GM12878 (cell line): ENCODE data around the gene CDH4. TPM values are rescaled to one million over a fixed set of nuclear protein-coding genes. Genes with fewer than 3 reads are reported as not detected.

Source experiments
- ATAC-seq: fragments of 200-7000 bp; cut with Tn5 transposase; 3 replicates; pipeline ENCODE4 v1.9.1; 2020; ENCODE audit warnings: mild to moderate bottlenecking, moderate library complexity
- BruUV-seq: library from RNA; stranded (reverse); fragments of 400-500 nt; replicated peaks from 2 replicates; lab custom pipeline; 2021; lab: Mats Ljungman, UMichigan
- CTCF ChIA-PET: fragments of 300-600 bp; sonication (Branson Sonifier 250); formaldehyde crosslinking; extraction: SDS; loops from one replicate; lab custom pipeline; 2021; ENCODE audit warnings: inconsistent platforms; lab: Yijun Ruan, JAX
- POLR2A ChIA-PET: fragments of 350-600 bp; formaldehyde crosslinking; extraction: SDS; loops from one replicate; lab custom pipeline; 2021; ENCODE audit warnings: inconsistent platforms; lab: Charles Lee
- RAD21 ChIA-PET: fragments of 300-600 bp; sonication (Branson Sonifier 250); formaldehyde crosslinking; loops from one replicate; lab custom pipeline; 2023; ENCODE audit warnings: antibody characterized with exemption; ENCODE audit not compliant: unreplicated experiment; lab: Charles Lee
- SMC1A ChIA-PET: fragments of 300-600 bp; sonication (Branson Sonifier 250); formaldehyde crosslinking; loops from one replicate; lab custom pipeline; 2023; ENCODE audit not compliant: unreplicated experiment, uncharacterized antibody; lab: Charles Lee
- DNase-seq: peaks from one replicate; pipeline ENCODE4 v3.0.0-alpha.2; 2011; ENCODE audit warnings: low read depth, low spot score
- FAIRE-seq: peaks from 3 replicates; lab custom pipeline; 2011; peaks lifted over from hg19 to GRCh38; lab: Jason Lieb, UNC
- H2AFZ ChIP-seq: 2 replicates; pipeline ENCODE4 v1.6.0; 2011; ENCODE audit warnings: low read depth, low read length, control low read depth; ENCODE audit not compliant: control insufficient read depth
- H3K27ac ChIP-seq: 2 replicates; pipeline ENCODE4 v1.5.1; 2011; ENCODE audit warnings: control low read depth; ENCODE audit not compliant: control insufficient read depth, insufficient read depth
- H3K27me3 ChIP-seq, 2 experiments: replicated peaks in 1 of 2; 2 replicates each; pipeline versions ENCODE4 v1.6.0 to v1.6.1; 2011; ENCODE audit warnings: low read length in 1 of 2; ENCODE audit not compliant: control insufficient read depth in 2 of 2, insufficient read depth in 2 of 2
- H3K36me3 ChIP-seq, 2 experiments: 2 replicates each; pipeline ENCODE4 v1.5.1; 2011; ENCODE audit warnings: low read length in 1 of 2; ENCODE audit not compliant: control insufficient read depth in 2 of 2, insufficient read depth in 2 of 2
- H3K4me1 ChIP-seq: 2 replicates; pipeline ENCODE4 v1.6.1; 2011; ENCODE audit warnings: mild to moderate bottlenecking, low read length, moderate library complexity, mixed read lengths; ENCODE audit not compliant: control insufficient read depth, insufficient read depth
- H3K4me2 ChIP-seq: 2 replicates; pipeline ENCODE4 v1.6.0; 2011; ENCODE audit warnings: control low read depth; ENCODE audit not compliant: control insufficient read depth, insufficient read depth
- H3K4me3 ChIP-seq: fragments of 200-600 bp; sonication (generic); 2 replicates; pipeline ENCODE4 v1.5.1; 2016
- H3K79me2 ChIP-seq: 2 replicates; pipeline ENCODE4 v1.6.0; 2011; ENCODE audit warnings: low read length; ENCODE audit not compliant: control insufficient read depth, insufficient read depth
- H3K9ac ChIP-seq: 2 replicates; pipeline ENCODE4 v1.8.0; 2011; ENCODE audit warnings: low read length, control low read depth, mixed read lengths; ENCODE audit not compliant: control insufficient read depth, insufficient read depth
- H3K9me3 ChIP-seq: replicated peaks from 3 replicates; pipeline ENCODE4 v1.5.1; 2011; ENCODE audit warnings: mild to moderate bottlenecking, low read length; ENCODE audit not compliant: control insufficient read depth, insufficient read depth
- H4K20me1 ChIP-seq: 2 replicates; pipeline ENCODE4 v1.6.0; 2011; ENCODE audit not compliant: control insufficient read depth, insufficient read depth
- BHLHE40 ChIP-seq, 2 experiments: fragments of 450-650 bp in 1 of 2; IDR thresholded peaks; 2 replicates each; pipeline ENCODE4 v1.6.1; 2011 to 2017; ENCODE audit warnings: low read depth in 2 of 2, borderline replicate concordance in 1 of 2, improper control_type of control experiment in 1 of 2, low read length in 1 of 2, mild to moderate bottlenecking in 1 of 2
- WGBS: methylation state at CpG from one replicate; pipeline ENCODE4 v1.1.6; 2016; ENCODE audit warnings: low lambda C conversion rate; ENCODE audit not compliant: insufficient replicate concordance, insufficient coverage; ENCODE audit errors: missing lambda C conversion rate; 5-methylcytosine and 5-hydroxymethylcytosine counted together
- in situ Hi-C: fragments of 300-500 bp; cut with MboI; formaldehyde crosslinking; loops from 9 replicates; pipeline ENCODE4 v1.14.3; 2018; ENCODE audit warnings: mixed read lengths
- intact Hi-C: fragments of 100-400 bp; cut with micrococcal nuclease; formaldehyde crosslinking; loops from one replicate; pipeline ENCODE4 v1.14.2; 2022; ENCODE audit not compliant: unreplicated experiment
- polyA plus RNA-seq, 11 experiments: library from polyadenylated mRNA; depleted of rRNA in 4 of 11; unstranded in 6 of 11; stranded (reverse) in 5 of 11; fragments of >200 nt; fragmentation: Nextera tagmentation in 4 of 11; fragmentation: Illumina TruSeq in 1 of 11; extraction: Ambion mirVana in 4 of 11; extraction: Trizol in 1 of 11; gene quantifications; 1 replicate in 1 of 11; 2 replicates in 10 of 11; pipeline versions ENCODE4 v1.2.1 to v1.2.3, GENCODE V29; 2011 to 2016; ENCODE audit warnings: inconsistent platforms in 2 of 11, missing spikeins in 2 of 11, low read depth in 1 of 11
- total RNA-seq, 4 experiments: library from RNA; depleted of rRNA in 3 of 4; stranded (reverse); fragments of >200 nt in 3 of 4; fragmentation: Illumina TruSeq in 1 of 4; extraction: Trizol in 1 of 4; gene quantifications; 2 replicates each; pipeline versions ENCODE4 v1.2.1 to v1.2.3, GENCODE V29; 2013 to 2021
- TF ChIP-seq, protein P1 (sequence below): IDR thresholded peaks from 2 replicates; pipeline ENCODE4 v1.6.1; 2012; ENCODE audit warnings: improper control_type of control experiment, low read depth, low read length; ENCODE audit not compliant: insufficient replicate concordance
- TF ChIP-seq, protein P2 (sequence below): fragments of 450-650 bp; formaldehyde crosslinking; IDR thresholded peaks from 2 replicates; pipeline ENCODE4 v1.5.0; 2022; ENCODE audit warnings: mild to moderate bottlenecking, missing genetic modification characterization

CDH4 gene
- total and polyA plus RNA-seq, 10 of the 15 experiments (the other 5 are each of a cell fraction or from before 2014, with no cell fraction given), result not detected

DNA sequence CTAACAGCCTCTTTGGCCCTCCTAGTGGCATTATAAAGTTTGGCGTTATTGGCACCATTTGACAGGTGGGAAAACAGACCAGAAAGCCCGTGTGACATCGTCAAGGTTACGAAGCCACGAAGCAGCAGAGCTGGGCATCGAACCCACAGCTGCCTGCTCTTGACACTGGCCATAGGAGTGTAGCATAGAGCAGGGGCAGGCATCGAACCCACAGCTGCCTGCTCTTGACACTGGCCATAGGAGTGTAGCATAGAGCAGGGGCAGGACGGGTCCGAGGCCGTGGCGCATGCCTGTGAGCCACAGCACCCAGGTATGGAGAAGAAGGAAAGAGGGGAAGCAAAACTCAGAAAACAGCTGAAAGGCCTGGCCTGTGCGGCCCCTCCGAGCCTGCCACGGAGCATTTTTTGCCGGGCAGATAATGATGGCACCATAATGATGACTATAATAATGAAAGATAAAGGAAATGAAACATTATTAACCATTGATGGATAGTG is 33.1 kb downstream of the CDH4 start:
- Histone ChIP-seq H3K27ac (no peak overlapping the region), H3K4me2 (no peak overlapping the region), H3K9me3 (peaks cover 6% of the 10 kb centered on the region; the same call in 2 of the 3 replicates), H3K9ac (no peak overlapping the region), H4K20me1 (no peaks in the 10 kb centered on the region), H3K4me1 (no peaks in the 10 kb centered on the region), H3K4me3 (no peak overlapping the region), H3K79me2 (no peaks in the 10 kb centered on the region), H3K27me3 (no peaks in the 10 kb centered on the region), H2AFZ (no peak overlapping the region), H3K36me3 (no peaks in the 10 kb centered on the region)
- ChIA-PET POLR2A (no interaction called here), SMC1A (no interaction called here), RAD21 (no interaction called here), CTCF (no interaction called here)
- WGBS, result 47% methylated on average over 15 of the region's 15 CpGs
- DNase-seq (no peak), FAIRE-seq (no peak), ATAC-seq (no peak)
- intact Hi-C loops (no loop called here), in situ Hi-C loops (no loop called here)
- no TSS peak for BruUV-seq
- TF ChIP-seq BHLHE40 (IDR thresholded peaks at IDR 0.05; ENCODE audit: borderline replicate concordance in 1 of 2, low read depth in 2 of 2, low read length in 1 of 2), result no peak
- TF ChIP-seq, protein P1, sequence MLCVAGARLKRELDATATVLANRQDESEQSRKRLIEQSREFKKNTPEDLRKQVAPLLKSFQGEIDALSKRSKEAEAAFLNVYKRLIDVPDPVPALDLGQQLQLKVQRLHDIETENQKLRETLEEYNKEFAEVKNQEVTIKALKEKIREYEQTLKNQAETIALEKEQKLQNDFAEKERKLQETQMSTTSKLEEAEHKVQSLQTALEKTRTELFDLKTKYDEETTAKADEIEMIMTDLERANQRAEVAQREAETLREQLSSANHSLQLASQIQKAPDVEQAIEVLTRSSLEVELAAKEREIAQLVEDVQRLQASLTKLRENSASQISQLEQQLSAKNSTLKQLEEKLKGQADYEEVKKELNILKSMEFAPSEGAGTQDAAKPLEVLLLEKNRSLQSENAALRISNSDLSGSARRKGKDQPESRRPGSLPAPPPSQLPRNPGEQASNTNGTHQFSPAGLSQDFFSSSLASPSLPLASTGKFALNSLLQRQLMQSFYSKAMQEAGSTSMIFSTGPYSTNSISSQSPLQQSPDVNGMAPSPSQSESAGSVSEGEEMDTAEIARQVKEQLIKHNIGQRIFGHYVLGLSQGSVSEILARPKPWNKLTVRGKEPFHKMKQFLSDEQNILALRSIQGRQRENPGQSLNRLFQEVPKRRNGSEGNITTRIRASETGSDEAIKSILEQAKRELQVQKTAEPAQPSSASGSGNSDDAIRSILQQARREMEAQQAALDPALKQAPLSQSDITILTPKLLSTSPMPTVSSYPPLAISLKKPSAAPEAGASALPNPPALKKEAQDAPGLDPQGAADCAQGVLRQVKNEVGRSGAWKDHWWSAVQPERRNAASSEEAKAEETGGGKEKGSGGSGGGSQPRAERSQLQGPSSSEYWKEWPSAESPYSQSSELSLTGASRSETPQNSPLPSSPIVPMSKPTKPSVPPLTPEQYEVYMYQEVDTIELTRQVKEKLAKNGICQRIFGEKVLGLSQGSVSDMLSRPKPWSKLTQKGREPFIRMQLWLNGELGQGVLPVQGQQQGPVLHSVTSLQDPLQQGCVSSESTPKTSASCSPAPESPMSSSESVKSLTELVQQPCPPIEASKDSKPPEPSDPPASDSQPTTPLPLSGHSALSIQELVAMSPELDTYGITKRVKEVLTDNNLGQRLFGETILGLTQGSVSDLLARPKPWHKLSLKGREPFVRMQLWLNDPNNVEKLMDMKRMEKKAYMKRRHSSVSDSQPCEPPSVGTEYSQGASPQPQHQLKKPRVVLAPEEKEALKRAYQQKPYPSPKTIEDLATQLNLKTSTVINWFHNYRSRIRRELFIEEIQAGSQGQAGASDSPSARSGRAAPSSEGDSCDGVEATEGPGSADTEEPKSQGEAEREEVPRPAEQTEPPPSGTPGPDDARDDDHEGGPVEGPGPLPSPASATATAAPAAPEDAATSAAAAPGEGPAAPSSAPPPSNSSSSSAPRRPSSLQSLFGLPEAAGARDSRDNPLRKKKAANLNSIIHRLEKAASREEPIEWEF, result no peak
- TF ChIP-seq, protein P2, sequence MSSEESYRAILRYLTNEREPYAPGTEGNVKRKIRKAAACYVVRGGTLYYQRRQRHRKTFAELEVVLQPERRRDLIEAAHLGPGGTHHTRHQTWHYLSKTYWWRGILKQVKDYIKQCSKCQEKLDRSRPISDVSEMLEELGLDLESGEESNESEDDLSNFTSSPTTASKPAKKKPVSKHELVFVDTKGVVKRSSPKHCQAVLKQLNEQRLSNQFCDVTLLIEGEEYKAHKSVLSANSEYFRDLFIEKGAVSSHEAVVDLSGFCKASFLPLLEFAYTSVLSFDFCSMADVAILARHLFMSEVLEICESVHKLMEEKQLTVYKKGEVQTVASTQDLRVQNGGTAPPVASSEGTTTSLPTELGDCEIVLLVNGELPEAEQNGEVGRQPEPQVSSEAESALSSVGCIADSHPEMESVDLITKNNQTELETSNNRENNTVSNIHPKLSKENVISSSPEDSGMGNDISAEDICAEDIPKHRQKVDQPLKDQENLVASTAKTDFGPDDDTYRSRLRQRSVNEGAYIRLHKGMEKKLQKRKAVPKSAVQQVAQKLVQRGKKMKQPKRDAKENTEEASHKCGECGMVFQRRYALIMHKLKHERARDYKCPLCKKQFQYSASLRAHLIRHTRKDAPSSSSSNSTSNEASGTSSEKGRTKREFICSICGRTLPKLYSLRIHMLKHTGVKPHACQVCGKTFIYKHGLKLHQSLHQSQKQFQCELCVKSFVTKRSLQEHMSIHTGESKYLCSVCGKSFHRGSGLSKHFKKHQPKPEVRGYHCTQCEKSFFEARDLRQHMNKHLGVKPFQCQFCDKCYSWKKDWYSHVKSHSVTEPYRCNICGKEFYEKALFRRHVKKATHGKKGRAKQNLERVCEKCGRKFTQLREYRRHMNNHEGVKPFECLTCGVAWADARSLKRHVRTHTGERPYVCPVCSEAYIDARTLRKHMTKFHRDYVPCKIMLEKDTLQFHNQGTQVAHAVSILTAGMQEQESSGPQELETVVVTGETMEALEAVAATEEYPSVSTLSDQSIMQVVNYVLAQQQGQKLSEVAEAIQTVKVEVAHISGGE (CRISPR knock-in tag), result no peak
